VCaP (cell line): Measurements from ENCODE around the gene KRTAP6-1.
A peak's percentile ranks its signal among the peaks of the same experiment; 100 is the strongest.

Experiments
- H3K27ac ChIP-seq: fragments of 450-650 bp; 2 replicates; pipeline ENCODE4 v1.5.1; 2017
- TF ChIP-seq, protein P1 (sequence below): fragments of 450-650 bp; conservative IDR thresholded peaks from 2 replicates; pipeline ENCODE4 v1.5.1; 2017; ENCODE audit warnings: mild to moderate bottlenecking, moderate library complexity

KRTAP6-1 gene

DNA sequence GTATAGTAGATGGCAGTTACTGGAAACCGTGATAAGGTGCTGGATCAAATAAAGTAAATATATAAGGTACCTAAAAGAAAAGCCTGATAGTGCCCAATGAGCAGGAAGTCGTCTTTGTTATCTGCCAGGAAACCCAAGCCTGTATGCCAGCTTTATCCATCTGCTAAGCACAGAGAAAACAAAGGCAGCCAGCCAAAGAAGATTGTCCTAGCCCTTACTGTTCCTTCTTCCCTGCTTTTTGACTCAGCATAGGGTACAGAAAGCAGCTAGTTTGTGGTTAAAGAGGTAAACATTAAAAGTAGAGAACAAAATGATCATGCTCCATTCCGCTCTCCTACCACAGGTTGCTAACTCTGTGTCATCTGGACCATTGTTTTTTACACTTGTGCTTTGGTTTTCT is 33.6 kb downstream of the KRTAP6-1 start:
- TF ChIP-seq, protein P1, sequence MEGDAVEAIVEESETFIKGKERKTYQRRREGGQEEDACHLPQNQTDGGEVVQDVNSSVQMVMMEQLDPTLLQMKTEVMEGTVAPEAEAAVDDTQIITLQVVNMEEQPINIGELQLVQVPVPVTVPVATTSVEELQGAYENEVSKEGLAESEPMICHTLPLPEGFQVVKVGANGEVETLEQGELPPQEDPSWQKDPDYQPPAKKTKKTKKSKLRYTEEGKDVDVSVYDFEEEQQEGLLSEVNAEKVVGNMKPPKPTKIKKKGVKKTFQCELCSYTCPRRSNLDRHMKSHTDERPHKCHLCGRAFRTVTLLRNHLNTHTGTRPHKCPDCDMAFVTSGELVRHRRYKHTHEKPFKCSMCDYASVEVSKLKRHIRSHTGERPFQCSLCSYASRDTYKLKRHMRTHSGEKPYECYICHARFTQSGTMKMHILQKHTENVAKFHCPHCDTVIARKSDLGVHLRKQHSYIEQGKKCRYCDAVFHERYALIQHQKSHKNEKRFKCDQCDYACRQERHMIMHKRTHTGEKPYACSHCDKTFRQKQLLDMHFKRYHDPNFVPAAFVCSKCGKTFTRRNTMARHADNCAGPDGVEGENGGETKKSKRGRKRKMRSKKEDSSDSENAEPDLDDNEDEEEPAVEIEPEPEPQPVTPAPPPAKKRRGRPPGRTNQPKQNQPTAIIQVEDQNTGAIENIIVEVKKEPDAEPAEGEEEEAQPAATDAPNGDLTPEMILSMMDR = no peak
- peak overlapping the region; percentile 91 for H3K27ac ChIP-seq

DNA sequence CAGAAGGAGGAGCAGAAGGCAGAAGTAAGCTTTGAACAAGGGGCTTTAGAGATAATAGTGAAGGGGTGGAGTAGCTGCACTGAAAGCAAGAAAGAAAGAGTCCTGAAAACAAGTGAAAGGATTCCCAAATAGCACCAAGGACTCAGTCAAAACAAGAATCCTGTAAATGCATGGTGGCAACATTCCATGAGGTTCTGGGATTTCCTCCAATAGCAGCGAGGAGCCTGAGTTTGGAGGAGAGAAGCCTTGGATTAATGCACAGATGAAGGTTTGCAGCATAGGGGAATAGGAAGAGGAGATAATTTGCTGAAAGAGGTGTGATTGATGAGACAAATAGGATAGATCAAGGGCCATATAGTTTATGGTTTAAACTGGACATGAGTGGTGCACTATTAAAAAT is 34.4 kb downstream of the KRTAP6-1 start:
- TF ChIP-seq, protein P1 = no peak
- H3K27ac ChIP-seq = peak overlapping the region; percentile 91

DNA sequence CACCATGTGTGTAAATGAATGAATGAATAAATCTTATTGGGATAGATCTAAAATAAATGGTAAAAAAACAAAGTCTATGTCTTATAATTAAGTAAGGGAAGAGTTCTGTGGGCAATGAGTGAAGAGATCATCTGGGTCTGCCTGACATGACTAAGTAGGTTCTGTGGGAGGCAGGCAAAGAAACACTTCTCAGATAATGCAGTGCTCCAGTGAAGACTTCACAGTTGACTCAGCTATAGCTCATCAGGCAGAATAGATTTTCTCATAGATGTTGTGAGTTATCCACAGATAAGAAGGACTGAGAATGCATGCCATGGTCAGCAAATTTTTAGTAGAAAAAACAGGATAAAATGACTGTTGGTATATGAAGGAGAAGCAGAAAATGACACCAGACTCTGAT is 36.0 kb downstream of the KRTAP6-1 start:
- peak overlapping the region; percentile 91 for H3K27ac ChIP-seq
- TF ChIP-seq, protein P1 = no peak

- TF ChIP-seq, protein P1 = no peak
- peak overlapping the region; percentile 64 for H3K27ac ChIP-seq
Measured at GRCh38 chr21:30567617-30568016, 46.1 kb downstream of the KRTAP6-1 start.

GRCh38 chr21:30563630-30564029 is 50.1 kb downstream of the KRTAP6-1 start:
- TF ChIP-seq, protein P1 = no peak
- peak overlapping the region; percentile 38 for H3K27ac ChIP-seq
